GM12891 (cell line): Measurements from ENCODE around the gene KRR1.

ENCODE experiments used
- PAX5 ChIP-seq: IDR thresholded peaks from 2 replicates; pipeline ENCODE4 v1.6.1; 2011; ENCODE audit warnings: low read length, moderate library complexity, mild to moderate bottlenecking; ENCODE audit not compliant: insufficient read depth, severe bottlenecking
- POLR2A ChIP-seq: IDR thresholded peaks from 2 replicates; pipeline ENCODE4 v1.6.1; 2011; ENCODE audit warnings: low read depth, low read length, control low read depth
- POLR2AphosphoS5 ChIP-seq: IDR thresholded peaks from 2 replicates; pipeline ENCODE4 v1.6.1; 2011; ENCODE audit warnings: low read depth, low read length, control low read depth
- TAF1 ChIP-seq: IDR thresholded peaks from 2 replicates; pipeline ENCODE4 v1.6.1; 2011; ENCODE audit warnings: low read depth, low read length, control low read depth

GRCh38 chr12:75533239-75533638 lies 21.8 kb upstream of the KRR1 start:
- TF ChIP-seq TAF1 (no peak), POLR2AphosphoS5 (no peak), POLR2A (no peak), PAX5 (no peak)
